WTC11 (cell line): ENCODE measurements around the gene MYL3. TPM values are rescaled to one million over a fixed set of nuclear protein-coding genes. Genes with fewer than 3 reads are reported as not detected.

Experiments used
- ATAC-seq: fragments of 200-7000 bp; cut with Tn5 transposase; 2 replicates; pipeline ENCODE4 v1.10.0; 2021; ENCODE audit warnings: mild to moderate bottlenecking, moderate library complexity
- CTCF ChIA-PET: fragments of 300-600 bp; sonication (Branson Sonifier 250); formaldehyde crosslinking; loops from one replicate; lab custom pipeline; 2021; ENCODE audit warnings: antibody characterized with exemption; lab: Charles Lee
- POLR2A ChIA-PET: fragments of 350-600 bp; sonication (Branson Sonifier 250); formaldehyde crosslinking; loops from one replicate; lab custom pipeline; 2021; ENCODE audit warnings: antibody characterized with exemption; lab: Charles Lee
- DNase-seq: peaks from one replicate; pipeline ENCODE4 v3.0.0; 2021; ENCODE audit warnings: low spot score
- H3K27ac Mint-ChIP-seq: 2 replicates; pipeline ENCODE4 v1.8.0; 2021; ENCODE audit warnings: mixed read lengths
- H3K27me3 Mint-ChIP-seq: 2 replicates; pipeline ENCODE4 v1.8.0; 2021; ENCODE audit warnings: low read depth, mild to moderate bottlenecking, moderate library complexity, mixed read lengths
- H3K36me3 Mint-ChIP-seq: 2 replicates; pipeline ENCODE4 v1.8.0; 2021; ENCODE audit warnings: mixed read lengths
- H3K4me1 Mint-ChIP-seq: 2 replicates; pipeline ENCODE4 v1.8.0; 2022; ENCODE audit warnings: mixed read lengths
- H3K4me3 Mint-ChIP-seq: 2 replicates; pipeline ENCODE4 v1.8.0; 2021; ENCODE audit warnings: mild to moderate bottlenecking, moderate library complexity, mixed read lengths
- H3K9me3 Mint-ChIP-seq: 2 replicates; pipeline ENCODE4 v1.8.0; 2021; ENCODE audit warnings: mixed read lengths
- ATF6 ChIP-seq: sonication (generic); formaldehyde crosslinking; IDR thresholded peaks from 2 replicates; pipeline ENCODE4 v1.8.1; 2023; ENCODE audit warnings: mild to moderate bottlenecking, missing genetic modification reagents
- ERG ChIP-seq: fragments of 250-450 bp; sonication (Bioruptor Pico); IDR thresholded peaks from 2 replicates; pipeline ENCODE4 v1.8.0; 2021; ENCODE audit warnings: mild to moderate bottlenecking
- ETV6 ChIP-seq: sonication (generic); formaldehyde crosslinking; IDR thresholded peaks from 2 replicates; pipeline ENCODE4 v1.8.1; 2022; ENCODE audit warnings: mild to moderate bottlenecking, missing genetic modification reagents
- MXD4 ChIP-seq: fragments of 250-450 bp; sonication (Bioruptor Pico); IDR thresholded peaks from 2 replicates; pipeline ENCODE4 v1.8.0; 2021; ENCODE audit warnings: mild to moderate bottlenecking, moderate library complexity, borderline replicate concordance
- NR1H2 ChIP-seq: sonication (generic); formaldehyde crosslinking; IDR thresholded peaks from 2 replicates; pipeline ENCODE4 v1.9.0; 2021; ENCODE audit warnings: mild to moderate bottlenecking, moderate library complexity, missing genetic modification reagents
- TEAD1 ChIP-seq: sonication (generic); formaldehyde crosslinking; IDR thresholded peaks from 2 replicates; pipeline ENCODE4 v1.8.0; 2022; ENCODE audit warnings: mild to moderate bottlenecking, missing genetic modification reagents
- ZNF121 ChIP-seq: sonication (generic); formaldehyde crosslinking; IDR thresholded peaks from 2 replicates; pipeline ENCODE4 v1.8.0; 2023; ENCODE audit warnings: missing genetic modification reagents
- ZNF423 ChIP-seq: fragments of 250-450 bp; sonication (Bioruptor Pico); IDR thresholded peaks from 2 replicates; pipeline ENCODE4 v2.1.2; 2022; ENCODE audit warnings: mild to moderate bottlenecking, moderate library complexity
- ZNF532 ChIP-seq: fragments of 250-450 bp; sonication (Bioruptor Pico); IDR thresholded peaks from 2 replicates; pipeline ENCODE4 v1.9.0; 2021; ENCODE audit warnings: mild to moderate bottlenecking, borderline replicate concordance
- ZNF671 ChIP-seq: fragments of 250-450 bp; sonication (Bioruptor Pico); IDR thresholded peaks from 2 replicates; pipeline ENCODE4 v1.8.0; 2021; ENCODE audit warnings: mild to moderate bottlenecking
- ZSCAN18 ChIP-seq: fragments of 250-450 bp; sonication (Bioruptor Pico); IDR thresholded peaks from 2 replicates; pipeline ENCODE4 v2.1.2; 2022; ENCODE audit warnings: mild to moderate bottlenecking, moderate library complexity
- total RNA-seq: library from RNA; stranded (reverse); gene quantifications from 3 replicates; pipeline ENCODE4 v1.2.3, GENCODE V29; 2021
- TF ChIP-seq, protein P1 (sequence below): sonication (generic); formaldehyde crosslinking; IDR thresholded peaks from 2 replicates; pipeline ENCODE4 v1.8.0; 2023; ENCODE audit warnings: missing genetic modification reagents, mild to moderate bottlenecking, borderline replicate concordance
- TF ChIP-seq, protein P2 (sequence below): sonication (generic); formaldehyde crosslinking; IDR thresholded peaks from 2 replicates; pipeline ENCODE4 v1.8.1; 2022; ENCODE audit warnings: low read depth, mild to moderate bottlenecking, moderate library complexity, missing genetic modification reagents, borderline replicate concordance
- TF ChIP-seq, protein P3 (sequence below): sonication (generic); formaldehyde crosslinking; conservative IDR thresholded peaks from 2 replicates; pipeline ENCODE4 v1.8.1; 2022; ENCODE audit warnings: mild to moderate bottlenecking, missing genetic modification reagents

Gene MYL3
- total RNA-seq, 1 experiment from 2014 or later = 0.31 TPM

- no peak for TF ChIP-seq ZNF532 (CRISPR knock-in tag)
- TF ChIP-seq, protein P1, sequence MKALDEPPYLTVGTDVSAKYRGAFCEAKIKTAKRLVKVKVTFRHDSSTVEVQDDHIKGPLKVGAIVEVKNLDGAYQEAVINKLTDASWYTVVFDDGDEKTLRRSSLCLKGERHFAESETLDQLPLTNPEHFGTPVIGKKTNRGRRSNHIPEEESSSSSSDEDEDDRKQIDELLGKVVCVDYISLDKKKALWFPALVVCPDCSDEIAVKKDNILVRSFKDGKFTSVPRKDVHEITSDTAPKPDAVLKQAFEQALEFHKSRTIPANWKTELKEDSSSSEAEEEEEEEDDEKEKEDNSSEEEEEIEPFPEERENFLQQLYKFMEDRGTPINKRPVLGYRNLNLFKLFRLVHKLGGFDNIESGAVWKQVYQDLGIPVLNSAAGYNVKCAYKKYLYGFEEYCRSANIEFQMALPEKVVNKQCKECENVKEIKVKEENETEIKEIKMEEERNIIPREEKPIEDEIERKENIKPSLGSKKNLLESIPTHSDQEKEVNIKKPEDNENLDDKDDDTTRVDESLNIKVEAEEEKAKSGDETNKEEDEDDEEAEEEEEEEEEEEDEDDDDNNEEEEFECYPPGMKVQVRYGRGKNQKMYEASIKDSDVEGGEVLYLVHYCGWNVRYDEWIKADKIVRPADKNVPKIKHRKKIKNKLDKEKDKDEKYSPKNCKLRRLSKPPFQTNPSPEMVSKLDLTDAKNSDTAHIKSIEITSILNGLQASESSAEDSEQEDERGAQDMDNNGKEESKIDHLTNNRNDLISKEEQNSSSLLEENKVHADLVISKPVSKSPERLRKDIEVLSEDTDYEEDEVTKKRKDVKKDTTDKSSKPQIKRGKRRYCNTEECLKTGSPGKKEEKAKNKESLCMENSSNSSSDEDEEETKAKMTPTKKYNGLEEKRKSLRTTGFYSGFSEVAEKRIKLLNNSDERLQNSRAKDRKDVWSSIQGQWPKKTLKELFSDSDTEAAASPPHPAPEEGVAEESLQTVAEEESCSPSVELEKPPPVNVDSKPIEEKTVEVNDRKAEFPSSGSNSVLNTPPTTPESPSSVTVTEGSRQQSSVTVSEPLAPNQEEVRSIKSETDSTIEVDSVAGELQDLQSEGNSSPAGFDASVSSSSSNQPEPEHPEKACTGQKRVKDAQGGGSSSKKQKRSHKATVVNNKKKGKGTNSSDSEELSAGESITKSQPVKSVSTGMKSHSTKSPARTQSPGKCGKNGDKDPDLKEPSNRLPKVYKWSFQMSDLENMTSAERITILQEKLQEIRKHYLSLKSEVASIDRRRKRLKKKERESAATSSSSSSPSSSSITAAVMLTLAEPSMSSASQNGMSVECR (CRISPR knock-in tag) = no peak
- TF ChIP-seq, protein P2, sequence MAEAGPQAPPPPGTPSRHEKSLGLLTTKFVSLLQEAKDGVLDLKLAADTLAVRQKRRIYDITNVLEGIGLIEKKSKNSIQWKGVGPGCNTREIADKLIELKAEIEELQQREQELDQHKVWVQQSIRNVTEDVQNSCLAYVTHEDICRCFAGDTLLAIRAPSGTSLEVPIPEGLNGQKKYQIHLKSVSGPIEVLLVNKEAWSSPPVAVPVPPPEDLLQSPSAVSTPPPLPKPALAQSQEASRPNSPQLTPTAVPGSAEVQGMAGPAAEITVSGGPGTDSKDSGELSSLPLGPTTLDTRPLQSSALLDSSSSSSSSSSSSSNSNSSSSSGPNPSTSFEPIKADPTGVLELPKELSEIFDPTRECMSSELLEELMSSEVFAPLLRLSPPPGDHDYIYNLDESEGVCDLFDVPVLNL (CRISPR knock-in tag) = no peak
- TF ChIP-seq, all 79 proteins: peak for 0
Observed at GRCh38 chr3:46903341-46904302, 40.4 kb upstream of the MYL3 start (continued).

DNA sequence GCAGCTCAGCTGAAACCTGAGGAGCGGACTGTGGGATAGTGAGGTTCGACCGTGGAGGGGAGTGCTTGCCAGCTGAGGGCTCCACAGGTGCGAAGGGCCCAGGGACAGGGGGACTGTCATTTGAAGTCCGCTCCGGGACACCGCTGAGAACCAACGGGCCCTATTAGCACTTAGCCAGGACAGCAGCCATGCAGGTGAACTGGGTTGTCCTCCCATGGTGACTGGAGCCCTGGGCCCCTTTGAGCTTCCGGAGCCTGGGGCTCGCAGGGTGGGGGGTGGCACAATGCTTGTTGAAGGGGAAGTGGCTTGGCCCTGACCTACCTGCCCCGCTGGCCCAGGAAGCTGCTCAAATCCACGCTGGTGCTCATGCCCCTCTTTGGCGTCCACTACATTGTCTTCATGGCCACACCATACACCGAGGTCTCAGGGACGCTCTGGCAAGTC lies 39.0 kb upstream of the MYL3 start:
- no peaks in the 10 kb centered on the region for H3K36me3 Mint-ChIP-seq

DNA sequence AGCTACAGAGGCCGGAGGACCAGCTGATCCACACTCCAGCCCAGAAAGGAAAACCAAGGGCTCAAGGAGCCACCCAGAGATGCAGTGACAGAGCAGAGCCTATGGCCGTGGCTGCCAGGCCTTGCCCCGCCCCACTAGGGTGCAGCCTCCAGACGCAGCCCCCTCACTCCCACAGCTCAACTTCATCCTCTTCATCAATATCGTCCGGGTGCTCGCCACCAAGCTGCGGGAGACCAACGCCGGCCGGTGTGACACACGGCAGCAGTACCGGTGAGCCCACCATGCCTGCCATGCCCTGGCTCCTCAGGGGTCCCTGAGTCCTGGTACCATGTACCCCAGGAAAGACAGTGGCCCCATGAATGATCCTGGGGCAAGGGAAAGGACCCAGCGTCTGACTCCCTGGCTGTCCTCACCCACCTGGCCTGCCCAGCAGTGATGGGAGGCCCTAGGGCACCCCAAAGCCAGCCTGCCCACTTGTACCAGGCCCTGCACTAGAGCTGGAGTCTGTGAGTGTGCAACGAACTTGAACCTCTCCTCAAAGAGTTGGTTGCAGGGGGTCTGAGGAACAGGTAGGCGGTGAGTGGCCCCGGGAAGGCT lies 38.4 kb upstream of the MYL3 start:
- Mint-ChIP-seq H3K9me3 (no peaks in the 10 kb centered on the region), H3K36me3 (no peaks in the 10 kb centered on the region), H3K4me1 (no peaks in the 10 kb centered on the region; the same call in 1 of the 2 replicates), H3K27me3 (peaks cover 20% of the 10 kb centered on the region), H3K27ac (no peak overlapping the region), H3K4me3 (no peak overlapping the region)
- no peak for ATAC-seq
- CTCF ChIA-PET = interaction anchor here (1.5 kb wide), 1 partner anchor 199 kb away, joined by 4 read pairs; no protein-coding TSS in a partner anchor
- POLR2A ChIA-PET = no interaction called here
- DNase-seq = no peak
- TF ChIP-seq TEAD1 (CRISPR knock-in tag) (no peak), ZSCAN18 (CRISPR knock-in tag) (no peak), ERG (CRISPR knock-in tag) (no peak), ATF6 (CRISPR knock-in tag) (no peak), ZNF423 (CRISPR knock-in tag) (no peak), MXD4 (no peak), ZNF671 (no peak), NR1H2 (CRISPR knock-in tag) (no peak)
- TF ChIP-seq, protein P3, sequence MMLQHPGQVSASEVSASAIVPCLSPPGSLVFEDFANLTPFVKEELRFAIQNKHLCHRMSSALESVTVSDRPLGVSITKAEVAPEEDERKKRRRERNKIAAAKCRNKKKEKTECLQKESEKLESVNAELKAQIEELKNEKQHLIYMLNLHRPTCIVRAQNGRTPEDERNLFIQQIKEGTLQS (CRISPR knock-in tag) = no peak

More for the DNA sequence above, 39.0 kb upstream of the MYL3 start:
- Mint-ChIP-seq H3K27ac (no peak overlapping the region), H3K9me3 (no peaks in the 10 kb centered on the region), H3K4me3 (no peak overlapping the region), H3K4me1 (no peaks in the 10 kb centered on the region; the same call in 1 of the 2 replicates), H3K27me3 (peaks cover 20% of the 10 kb centered on the region)
- POLR2A ChIA-PET = interaction anchor here (0.5 kb wide), 1 partner anchor 243 kb away, joined by 3 read pairs; no protein-coding TSS in a partner anchor
- no peak for ATAC-seq
- TF ChIP-seq ZNF121 = no peak
- TF ChIP-seq ETV6 = no peak
- CTCF ChIA-PET = interaction anchor here (0.6 kb wide), 1 partner anchor 48 kb away, joined by 3 read pairs; no protein-coding TSS in a partner anchor
- no peak for DNase-seq
